ENCODE results near the gene FAM170B.

- TF ChIP-seq POLR2A (IDR thresholded peaks at IDR 0.05) (no peak), CTCF (IDR thresholded peaks at IDR 0.05 in 8 of 11, conservative IDR thresholded peaks at IDR 0.05 in 3 of 11) (no peak)
Observed at GRCh38 chr10:49175587-49176309, 41.9 kb upstream of the FAM170B start.
